Mucosa of rectum (tissue), 2 donors: ENCODE measurements around the gene RBM4B.

Experiments
- H3K27ac ChIP-seq, 2 donors: one replicate each; pipeline ENCODE4 v1.7.0; 2013; ENCODE audit warnings: inconsistent platforms in 2 of 2, low read depth in 2 of 2, low read length in 2 of 2
- H3K27me3 ChIP-seq, 2 donors: one replicate each; pipeline ENCODE4 v1.7.0; 2013; ENCODE audit warnings: low read length in 2 of 2; ENCODE audit not compliant: control insufficient read depth in 2 of 2, insufficient read depth in 2 of 2
- H3K36me3 ChIP-seq, 2 donors: one replicate each; pipeline ENCODE4 v1.7.0; 2013; ENCODE audit warnings: low read length in 2 of 2; ENCODE audit not compliant: control insufficient read depth in 2 of 2, insufficient read depth in 2 of 2
- H3K4me1 ChIP-seq, 2 donors: one replicate each; pipeline ENCODE4 v1.7.0; 2013; ENCODE audit warnings: low read length in 2 of 2, mild to moderate bottlenecking in 1 of 2; ENCODE audit not compliant: control insufficient read depth in 2 of 2, insufficient read depth in 2 of 2
- H3K4me3 ChIP-seq, 2 donors: one replicate each; pipeline ENCODE4 v1.7.0; 2013; ENCODE audit warnings: low read length in 2 of 2
- H3K9ac ChIP-seq, 2 donors: one replicate each; pipeline ENCODE4 v1.7.0; 2013; ENCODE audit warnings: low read length in 2 of 2, low read depth in 1 of 2, mild to moderate bottlenecking in 1 of 2
- H3K9me3 ChIP-seq, 2 donors: one replicate each; pipeline ENCODE4 v1.7.0; 2013; ENCODE audit warnings: low read length in 2 of 2; ENCODE audit not compliant: control insufficient read depth in 2 of 2
- donor health status: healthy.
- donor health status: Normal muscosa, but diverticular disease.

The RBM4B gene

GRCh38 chr11:66686801-66687750 is 9.4 kb upstream of the RBM4B start:
- Histone ChIP-seq H3K27ac (no peak overlapping the region), H3K9me3 (no peaks in the 10 kb centered on the region), H3K36me3 (no peaks in the 10 kb centered on the region), H3K4me1 (no peaks in the 10 kb centered on the region), H3K27me3 (no peaks in the 10 kb centered on the region), H3K4me3 (no peak overlapping the region), H3K9ac (no peak overlapping the region)

GRCh38 chr11:66686100-66686785 is 8.6 kb upstream of the RBM4B start:
- H3K4me3 ChIP-seq: no peak overlapping the region

GRCh38 chr11:66685276-66686099 is 7.8 kb upstream of the RBM4B start:
- Histone ChIP-seq H3K36me3 (no peaks in the 10 kb centered on the region), H3K27me3 (no peaks in the 10 kb centered on the region), H3K4me3 (no peak overlapping the region), H3K27ac (no peak overlapping the region), H3K9me3 (no peaks in the 10 kb centered on the region), H3K9ac (no peak overlapping the region), H3K4me1 (no peaks in the 10 kb centered on the region)

More at GRCh38 chr11:66686100-66686785, 8.6 kb upstream of the RBM4B start:
- Histone ChIP-seq H3K4me1 (no peaks in the 10 kb centered on the region), H3K9me3 (no peaks in the 10 kb centered on the region), H3K27ac (no peak overlapping the region), H3K27me3 (no peaks in the 10 kb centered on the region), H3K36me3 (no peaks in the 10 kb centered on the region), H3K9ac (no peak overlapping the region)

GRCh38 chr11:66684635-66685034 is 6.9 kb upstream of the RBM4B start:
- Histone ChIP-seq H3K36me3 (no peaks in the 10 kb centered on the region), H3K27ac (no peak overlapping the region)

GRCh38 chr11:66683877-66684276 is 6.2 kb upstream of the RBM4B start:
- no peak overlapping the region for H3K9ac ChIP-seq
- no peaks in the 10 kb centered on the region for H3K27me3 ChIP-seq
- H3K4me1 ChIP-seq: no peaks in the 10 kb centered on the region
- H3K27ac ChIP-seq: no peak overlapping the region
- H3K4me3 ChIP-seq: no peak overlapping the region
- H3K9me3 ChIP-seq: no peaks in the 10 kb centered on the region
- H3K36me3 ChIP-seq: no peaks in the 10 kb centered on the region

More at GRCh38 chr11:66684635-66685034, 6.9 kb upstream of the RBM4B start:
- Histone ChIP-seq H3K4me1 (no peaks in the 10 kb centered on the region), H3K9me3 (no peaks in the 10 kb centered on the region), H3K27me3 (no peaks in the 10 kb centered on the region), H3K9ac (no peak overlapping the region), H3K4me3 (no peak overlapping the region)

GRCh38 chr11:66680966-66681645 is 3.4 kb upstream of the RBM4B start:
- no peak overlapping the region for H3K9ac ChIP-seq
- H3K4me1 ChIP-seq: peaks cover 7 to 17% of the 10 kb centered on the region in 2 donors
- H3K9me3 ChIP-seq: no peaks in the 10 kb centered on the region
- no peak overlapping the region for H3K4me3 ChIP-seq
- H3K27me3 ChIP-seq: no peaks in the 10 kb centered on the region
- no peaks in the 10 kb centered on the region for H3K36me3 ChIP-seq
- H3K27ac ChIP-seq: no peak overlapping the region

- Histone ChIP-seq H3K27ac (peak overlapping the region; percentile 91 to 93), H3K4me1 (peaks cover 19 to 27% of the 10 kb centered on the region in 2 donors), H3K4me3 (peak overlapping the region; percentile 89 to 94)
Measured at GRCh38 chr11:66676931-66677598, 622 bp downstream of the RBM4B start.

GRCh38 chr11:66676282-66676919 is 1.3 kb downstream of the RBM4B start:
- H3K9ac ChIP-seq: no peak overlapping the region

More at GRCh38 chr11:66676931-66677598, 622 bp downstream of the RBM4B start:
- Histone ChIP-seq H3K9me3 (no peaks in the 10 kb centered on the region), H3K27me3 (no peaks in the 10 kb centered on the region), H3K36me3 (no peaks in the 10 kb centered on the region), H3K9ac (peak overlapping the region; percentile 60 to 78)

More at GRCh38 chr11:66676282-66676919, 1.3 kb downstream of the RBM4B start:
- Histone ChIP-seq H3K36me3 (no peaks in the 10 kb centered on the region), H3K27me3 (no peaks in the 10 kb centered on the region), H3K27ac (no peak overlapping the region), H3K4me1 (peaks cover 19 to 27% of the 10 kb centered on the region in 2 donors), H3K4me3 (peak overlapping the region in 1 of 2 donors; percentile 94), H3K9me3 (no peaks in the 10 kb centered on the region)
